Umbilical cord (tissue), 2 donors: Measurements from ENCODE around the gene CST9. TPM values are rescaled to one million over a fixed set of nuclear protein-coding genes. Genes with fewer than 3 reads are reported as not detected.
"Not testable (repeated sequence)": the region's sequence is repeated elsewhere in the genome, so short reads cannot be mapped to it uniquely, and the experiment has no call there.

Experiments
- DNase-seq: peaks from one replicate; pipeline ENCODE4 v3.0.0-alpha.2; 2015; ENCODE audit warnings: low spot score
- total RNA-seq: library from RNA; depleted of rRNA; stranded (reverse); fragments of >200 nt; gene quantifications from one replicate; pipeline ENCODE4 v1.2.3, GENCODE V29; 2014; ENCODE audit warnings: low replicate concordance; ENCODE audit not compliant: insufficient read depth

Gene CST9
- total RNA-seq, 1 donor from 2014 or later, result not detected

- peak; percentile 88 for DNase-seq
These were observed 31.8 kb upstream of the CST9 start, which contains the start of gene CST3 for GRCh38 chr20:23637282-23638221. TSS of gene CST3 (minus strand) at chr20:23637955. CDS start at chr20:23637862, 93 bp downstream.

DNA sequence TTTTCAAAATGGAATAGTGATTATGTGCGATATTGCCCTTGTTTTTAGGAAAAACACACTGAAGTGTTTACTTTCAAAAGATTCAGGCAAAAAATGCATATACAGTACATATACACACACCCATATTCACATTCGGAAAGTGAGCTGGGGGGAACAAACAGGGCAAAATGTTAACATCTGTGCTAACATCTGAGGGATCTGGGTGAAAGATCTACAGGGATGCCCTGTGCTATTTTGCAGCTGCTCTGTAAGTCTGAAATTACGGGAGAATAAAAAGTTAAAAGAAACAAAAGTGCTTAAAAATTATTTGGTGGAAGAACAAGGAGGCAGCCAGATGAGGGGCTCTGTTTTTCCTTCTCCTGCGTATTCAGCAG is 31.2 kb upstream of the CST9 start:
- DNase-seq, result no peak

DNA sequence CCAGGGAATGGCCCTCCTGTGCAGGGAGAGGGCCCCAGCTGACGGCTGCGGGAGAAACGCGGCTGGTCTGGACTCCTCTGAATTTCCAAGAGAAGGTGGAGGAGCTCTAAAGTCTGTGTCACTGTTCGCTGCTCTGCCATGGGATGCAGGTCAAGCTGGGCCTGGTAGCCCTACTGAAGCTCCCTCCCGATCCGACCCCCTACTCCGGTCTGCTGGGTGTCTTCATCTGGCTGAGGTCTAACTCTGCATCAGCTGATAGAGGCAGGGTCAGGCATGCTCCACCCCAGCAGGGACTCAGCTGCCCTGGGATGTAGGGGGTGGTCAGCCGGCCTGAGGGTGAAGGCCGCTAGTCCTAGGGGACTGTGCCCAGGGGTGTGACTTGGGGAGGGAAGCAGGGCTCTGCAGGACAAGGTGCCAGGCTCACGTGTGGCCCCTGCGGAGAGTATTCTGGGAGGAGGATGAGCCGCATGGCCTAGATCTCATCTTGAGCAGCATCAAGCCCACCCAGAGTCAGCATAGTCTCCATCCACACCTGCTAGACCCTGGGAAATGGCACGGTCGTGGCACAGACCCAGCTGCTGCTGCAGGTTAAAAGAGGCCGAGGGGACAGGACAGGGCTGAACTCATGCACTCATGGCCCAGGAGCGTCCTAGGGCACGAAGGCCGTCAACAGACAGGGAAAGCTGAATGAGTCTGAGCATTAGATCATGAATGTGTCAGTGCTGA is 30.6 kb upstream of the CST9 start:
- DNase-seq, result no peak

- DNase-seq, result not testable (repeated sequence)
These were observed 30.0 kb upstream of the CST9 start for GRCh38 chr20:23635768-23636090.

DNA sequence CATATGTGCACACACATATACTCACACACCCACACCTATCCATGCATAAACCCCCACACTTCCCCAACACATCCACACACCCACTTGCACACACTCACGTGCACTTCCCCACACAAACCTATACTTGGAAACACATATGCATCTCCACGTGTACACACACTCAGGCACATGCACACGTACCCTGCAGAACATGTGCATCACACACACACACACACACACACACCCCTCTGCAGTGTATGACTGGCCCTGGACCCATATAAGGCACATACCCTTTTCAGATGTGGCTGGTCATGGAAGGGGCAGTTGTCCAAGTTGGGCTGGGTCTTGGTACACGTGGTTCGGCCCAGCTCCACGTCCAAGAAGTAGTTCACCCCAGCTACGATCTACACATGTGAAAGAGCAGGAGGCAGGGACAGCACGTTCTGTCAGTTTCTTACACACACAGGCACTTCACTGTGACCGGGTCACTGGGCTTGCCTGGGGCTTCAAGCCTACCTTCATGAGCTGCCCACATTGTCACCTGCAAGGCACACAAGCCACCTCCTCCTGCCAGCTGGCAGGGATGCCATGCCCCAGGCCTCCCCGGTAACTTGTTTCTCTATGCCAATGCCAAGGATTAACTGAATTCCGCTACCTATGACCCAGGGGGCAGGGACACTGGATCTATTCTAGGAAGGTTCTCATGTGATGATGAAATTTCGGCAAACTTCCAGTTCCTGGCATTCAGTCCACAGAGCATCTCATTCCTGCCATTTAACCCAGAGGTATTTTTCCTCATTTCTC is 29.5 kb upstream of the CST9 start:
- no peak for DNase-seq

- no peak for DNase-seq
These were observed 28.5 kb upstream of the CST9 start for GRCh38 chr20:23634044-23634801.

GRCh38 chr20:23632711-23633573 is 27.2 kb upstream of the CST9 start:
- DNase-seq, result no peak

GRCh38 chr20:23631981-23632710 is 26.4 kb upstream of the CST9 start:
- no peak for DNase-seq

DNA sequence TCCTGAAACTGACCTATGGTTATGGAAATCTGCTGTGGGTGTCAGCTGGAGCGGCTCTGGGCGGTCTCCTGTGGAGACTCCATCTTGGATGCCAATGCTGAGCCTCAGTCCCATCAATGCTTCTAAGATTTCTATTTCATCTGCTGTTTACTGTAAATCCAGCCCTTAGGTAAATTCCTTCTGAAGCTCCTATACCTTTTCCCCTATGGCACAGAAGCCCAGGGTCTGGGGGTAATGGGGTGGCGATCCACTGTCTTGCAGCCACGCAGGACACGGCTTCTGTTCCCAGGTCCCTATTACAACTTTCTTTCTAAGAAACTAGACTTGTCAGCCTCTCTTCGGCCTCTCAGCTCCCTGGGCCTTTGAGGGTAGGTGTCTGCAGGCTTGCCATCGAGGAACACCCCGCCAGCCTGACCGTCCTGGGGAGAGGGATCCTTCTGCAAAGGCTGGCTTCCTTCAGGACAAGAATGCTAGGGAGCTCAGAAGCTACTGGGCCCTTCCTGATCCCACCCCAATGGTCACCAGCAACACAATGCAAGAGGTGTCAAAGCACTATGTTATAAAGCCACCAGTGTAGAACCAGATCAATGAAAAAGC is 25.6 kb upstream of the CST9 start:
- DNase-seq, result no peak

- no peak for DNase-seq
These were observed 24.7 kb upstream of the CST9 start for GRCh38 chr20:23630392-23630849.

GRCh38 chr20:23629542-23630391 is 24.1 kb upstream of the CST9 start:
- no peak for DNase-seq

- DNase-seq, result no peak
These were observed 23.4 kb upstream of the CST9 start for GRCh38 chr20:23629017-23629541.

- no peak for DNase-seq
These were observed 22.8 kb upstream of the CST9 start for GRCh38 chr20:23628402-23629016.

DNA sequence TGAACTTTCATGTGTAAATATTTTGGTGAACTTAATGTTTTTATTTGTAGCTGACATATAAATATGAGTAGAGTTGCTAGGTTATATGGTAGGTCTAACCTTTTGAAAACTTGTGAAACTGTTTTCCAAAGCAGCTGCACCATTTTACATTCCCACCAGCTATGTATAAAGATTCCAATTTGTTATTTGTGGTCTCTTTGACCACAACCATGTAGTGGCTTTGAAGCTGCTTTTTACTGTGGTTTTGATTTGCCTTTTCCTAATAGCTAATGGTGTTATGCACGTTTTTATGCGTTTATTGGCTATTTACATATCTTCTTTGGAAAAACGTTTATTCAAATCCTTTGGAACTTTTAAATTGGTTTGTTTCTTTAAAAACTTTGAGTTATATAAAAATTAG is 21.8 kb upstream of the CST9 start:
- DNase-seq, result no peak

DNA sequence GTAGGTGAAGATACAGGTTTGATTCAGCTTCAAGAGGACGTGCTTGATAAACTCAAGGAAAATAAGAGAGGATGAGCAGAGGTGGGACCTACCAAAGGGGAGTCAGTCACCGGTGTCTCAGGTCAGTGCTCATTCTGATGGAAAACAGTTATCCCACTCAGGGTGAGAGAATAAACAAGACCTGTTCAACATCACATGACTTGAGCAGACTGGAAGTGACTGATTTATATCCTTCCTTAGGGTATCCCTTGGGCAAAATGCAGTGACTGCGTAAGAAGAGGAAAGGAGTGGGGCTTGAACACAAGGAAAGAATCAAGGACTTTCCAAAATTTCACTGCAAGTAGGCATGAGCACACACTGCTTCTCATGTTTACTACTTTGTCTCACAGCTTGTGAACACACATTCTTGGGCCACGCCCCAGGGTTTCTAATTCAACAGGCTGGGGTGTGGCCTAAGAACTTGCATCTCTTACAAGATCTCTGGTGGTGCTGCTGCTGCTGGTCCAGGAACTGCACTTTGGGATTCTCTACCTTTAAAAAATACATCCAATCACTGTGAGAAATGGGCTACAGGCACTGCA is 20.4 kb upstream of the CST9 start:
- DNase-seq, result no peak

DNA sequence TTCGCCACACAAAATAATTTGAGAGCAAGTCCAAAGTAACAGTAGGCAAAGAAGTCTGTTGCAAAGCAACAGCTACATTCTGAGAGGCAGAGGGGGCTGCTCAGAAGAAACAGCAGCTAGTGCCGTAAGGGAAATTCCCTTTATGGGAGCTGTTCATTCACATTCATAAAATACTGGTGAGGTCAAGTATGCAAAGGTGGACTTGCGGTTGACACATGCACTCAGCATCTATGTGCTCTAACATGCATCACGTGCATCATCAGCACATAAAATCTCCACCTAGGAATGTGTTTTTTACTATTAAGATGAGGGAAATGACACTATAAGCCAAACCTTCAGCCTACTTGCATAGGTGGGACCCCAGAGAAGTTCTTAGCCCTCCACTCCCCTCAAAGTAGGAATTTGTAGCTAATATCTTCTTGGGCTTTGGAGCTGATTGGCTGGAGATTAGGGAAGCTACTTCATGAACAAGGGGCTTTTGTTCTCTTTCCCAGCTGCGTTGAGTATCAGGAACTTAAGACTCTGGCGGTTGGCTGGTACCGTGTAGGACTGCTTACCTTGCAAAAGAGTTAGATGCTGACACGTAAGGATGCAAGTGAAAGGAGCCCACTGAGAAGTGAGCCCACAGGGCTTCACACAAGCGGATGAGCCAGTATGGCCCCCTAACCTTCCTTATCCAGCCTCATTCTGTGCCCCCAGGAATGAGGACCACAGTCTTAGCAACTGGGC is 19.7 kb upstream of the CST9 start:
- no peak for DNase-seq
